ENCODE results near the gene ZNF644.
"Not testable (repeated sequence)": the region's sequence is repeated elsewhere in the genome, so short reads cannot be mapped to it uniquely, and the experiment has no call there.

ZNF644 gene

GRCh38 chr1:90925928-90926869, 95.6 kb downstream of the ZNF644 start:
- no peak for DNase-seq

DNA sequence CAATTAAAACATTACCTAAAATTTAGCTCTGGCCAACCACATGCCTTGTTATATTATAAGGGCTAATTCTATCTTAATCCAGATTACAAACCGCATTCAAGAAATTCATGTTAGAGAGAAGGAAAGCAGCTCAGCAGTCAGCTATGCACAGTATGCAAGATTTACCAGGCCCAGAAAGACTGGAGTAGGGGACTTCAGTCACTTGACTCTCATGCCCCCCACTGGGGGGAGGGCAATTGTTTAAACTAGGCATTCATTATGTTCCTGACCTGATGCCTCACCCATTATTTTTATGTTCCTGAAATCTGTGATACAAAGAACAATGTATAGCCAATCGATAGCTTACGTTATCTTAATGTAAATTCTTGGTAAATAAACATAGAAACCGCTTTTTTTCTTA, 96.9 kb downstream of the ZNF644 start:
- DNase-seq: no peak

GRCh38 chr1:90922996-90923395, 98.8 kb downstream of the ZNF644 start:
- no peak for DNase-seq

GRCh38 chr1:90922202-90922601, 99.6 kb downstream of the ZNF644 start:
- no peak for DNase-seq

DNA sequence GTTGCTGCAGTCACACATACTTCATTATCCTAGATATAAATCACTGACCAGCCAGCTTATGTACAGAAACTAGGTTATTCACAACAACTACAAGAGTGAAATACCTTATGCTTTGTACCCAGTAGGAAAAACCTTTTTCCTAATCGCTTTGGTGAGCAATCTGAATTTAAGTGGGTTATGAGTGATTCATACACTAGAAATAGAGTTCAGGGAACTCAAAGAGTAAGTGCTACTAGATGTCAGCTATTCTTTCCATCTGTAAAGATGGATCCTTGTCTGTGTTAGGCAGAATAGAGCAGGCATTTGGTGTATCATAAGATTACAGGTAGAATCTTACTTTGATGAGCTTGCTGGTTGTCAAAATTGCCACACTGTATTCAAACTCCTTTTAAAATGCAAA, 101.9 kb downstream of the ZNF644 start:
- DNase-seq: no peak

DNA sequence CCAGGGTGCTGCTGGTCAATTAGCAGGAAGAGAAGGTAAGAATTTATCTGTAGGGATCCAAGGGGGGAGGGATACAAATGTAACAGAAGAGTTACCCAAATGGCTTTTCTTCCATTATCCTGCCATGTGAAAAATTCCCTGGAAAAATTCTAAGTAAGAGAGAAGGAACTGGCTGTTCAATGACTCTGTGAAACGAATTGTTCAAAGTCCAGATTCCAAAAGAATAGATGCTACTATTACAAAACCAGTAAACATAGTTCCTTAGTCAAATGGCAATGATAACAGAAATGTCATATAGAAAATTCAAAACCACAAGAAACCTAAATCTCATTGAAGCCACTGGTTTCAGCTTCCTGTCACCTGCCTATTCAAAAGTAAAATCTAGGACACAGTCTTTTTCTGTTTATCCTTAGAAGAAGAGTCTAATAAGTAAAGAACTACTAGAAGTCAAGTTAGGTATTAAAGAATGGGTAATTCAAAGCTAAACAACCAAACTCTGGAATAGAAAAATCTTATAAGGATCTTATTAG, 102.6 kb downstream of the ZNF644 start:
- DNase-seq: peak in 1 of 2 donors; percentile 14

- no peak for DNase-seq
Observed at GRCh38 chr1:90911353-90911752, 110.5 kb downstream of the ZNF644 start.

GRCh38 chr1:90902672-90903071, 119.2 kb downstream of the ZNF644 start:
- DNase-seq: no peak

DNA sequence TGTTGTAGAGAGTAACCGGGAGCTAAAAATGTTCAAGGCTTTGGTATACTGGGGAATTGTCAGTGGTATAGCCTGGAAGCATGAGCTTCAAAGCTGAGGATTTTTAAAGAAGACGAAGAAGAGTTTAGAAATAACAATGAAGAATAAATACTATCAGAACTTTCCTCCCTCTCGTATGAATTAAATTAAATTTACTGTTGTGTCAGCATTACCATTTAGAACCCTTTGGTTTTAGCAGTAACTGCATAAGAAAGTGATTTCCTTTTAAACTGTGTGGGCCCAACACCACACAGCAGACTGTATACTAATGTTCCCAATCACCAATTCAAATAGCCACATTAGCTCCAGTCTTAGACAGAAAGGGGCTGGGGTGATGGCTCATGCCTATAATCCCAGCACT, 122.6 kb downstream of the ZNF644 start:
- DNase-seq: no peak

GRCh38 chr1:90893679-90894078, 128.2 kb downstream of the ZNF644 start:
- DNase-seq: not testable (repeated sequence)

DNA sequence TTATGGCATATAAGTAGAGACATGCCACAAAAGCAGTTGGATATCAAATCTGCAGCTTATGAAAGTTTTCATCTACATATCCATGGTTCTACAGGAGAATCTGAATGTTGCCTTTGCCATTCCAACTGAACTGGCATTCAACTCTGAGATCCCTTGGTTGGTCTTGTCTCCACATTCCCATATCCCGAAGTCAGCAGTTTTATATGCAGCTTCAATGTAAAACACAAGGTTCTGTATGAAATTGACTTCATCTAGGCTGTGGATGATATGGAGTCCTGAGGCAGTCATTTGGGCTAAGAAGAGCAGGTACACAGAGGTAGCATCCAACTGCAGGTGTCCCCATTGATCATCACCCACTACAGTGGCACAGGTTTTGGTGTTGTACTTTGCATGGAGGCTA, 129.0 kb downstream of the ZNF644 start:
- not testable (repeated sequence) for DNase-seq

- not testable (repeated sequence) for DNase-seq
Observed at GRCh38 chr1:90892196-90892595, 129.6 kb downstream of the ZNF644 start.

DNA sequence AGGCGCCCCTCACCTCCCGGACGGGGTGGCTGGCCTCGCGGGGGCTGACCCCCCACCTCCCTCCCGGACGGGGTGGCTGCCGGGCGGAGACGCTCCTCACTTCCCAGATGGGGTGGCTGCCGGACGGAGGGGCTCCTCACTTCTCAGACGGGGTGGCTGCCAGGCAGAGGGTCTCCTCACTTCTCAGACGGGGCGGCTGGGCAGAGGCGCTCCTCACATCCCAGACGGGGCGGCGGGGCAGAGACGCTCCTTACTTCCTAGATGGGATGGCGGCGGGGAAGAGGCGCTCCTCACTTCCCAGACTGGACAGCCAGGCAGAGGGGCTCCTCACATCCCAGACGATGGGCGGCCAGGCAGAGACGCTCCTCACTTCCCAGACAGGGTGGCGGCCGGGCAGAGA, 130.1 kb downstream of the ZNF644 start:
- not testable (repeated sequence) for DNase-seq

DNA sequence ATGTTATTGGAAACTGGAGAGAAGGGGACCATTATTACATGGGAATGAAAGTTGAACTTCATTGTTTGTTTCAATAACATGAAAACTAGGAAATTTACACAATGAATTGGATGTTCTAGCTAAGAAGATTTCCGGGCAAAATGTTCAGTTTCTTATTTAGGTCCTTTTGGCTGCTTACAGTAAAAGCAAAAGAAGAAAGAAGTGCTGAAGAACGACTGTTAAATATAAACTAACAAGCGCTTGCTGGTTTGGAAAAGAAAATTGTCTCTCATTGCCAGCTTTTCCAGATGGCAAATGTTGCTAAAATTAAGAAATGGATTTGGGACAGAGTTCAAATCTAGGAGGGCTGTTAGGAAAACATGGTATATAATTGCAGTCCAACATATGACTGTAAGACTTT, 139.6 kb downstream of the ZNF644 start:
- no peak for DNase-seq

GRCh38 chr1:90881034-90881433, 140.8 kb downstream of the ZNF644 start:
- DNase-seq: no peak

- DNase-seq: no peak
Observed at GRCh38 chr1:90879281-90879680, 142.6 kb downstream of the ZNF644 start.

- DNase-seq: no peak
Observed at GRCh38 chr1:90876101-90876500, 145.7 kb downstream of the ZNF644 start.
